Thyroid gland (tissue), 4 donors: ENCODE data around the gene RPL18A. TPM values are rescaled to one million over a fixed set of nuclear protein-coding genes. Genes with fewer than 3 reads are reported as not detected.

ENCODE experiments used
- DNase-seq, 2 donors: peaks; one replicate each; pipeline ENCODE4 v3.0.0-alpha.2; 2019
- H3K27ac ChIP-seq, 3 donors: fragments of 200-600 bp; sonication (generic); 1 replicate in 2 of 3; 2 replicates in 1 of 3; pipeline ENCODE4 v1.5.1; 2016 to 2019; ENCODE audit warnings: mild to moderate bottlenecking in 1 of 3, moderate library complexity in 1 of 3
- H3K27me3 ChIP-seq: fragments of 200-600 bp; sonication (generic); one replicate; pipeline ENCODE4 v1.5.1; 2019
- H3K36me3 ChIP-seq, 2 donors: fragments of 200-600 bp; sonication (generic); one replicate each; pipeline ENCODE4 v1.5.1; 2016 to 2019
- H3K4me1 ChIP-seq, 2 donors: fragments of 200-600 bp; sonication (generic); one replicate each; pipeline ENCODE4 v1.5.1; 2017 to 2019
- H3K4me3 ChIP-seq, 3 donors: fragments of 200-600 bp; sonication (generic); replicated peaks in 1 of 3; 1 replicate in 2 of 3; 2 replicates in 1 of 3; pipeline ENCODE4 v1.5.1; 2016; ENCODE audit warnings: mild to moderate bottlenecking in 1 of 3
- H3K9me3 ChIP-seq: fragments of 200-600 bp; sonication (generic); one replicate; pipeline ENCODE4 v1.5.1; 2017
- POLR2A ChIP-seq, 2 donors: fragments of 450-650 bp; IDR thresholded peaks; one replicate each; pipeline ENCODE4 v1.6.1; 2017; ENCODE audit warnings: antibody characterized with exemption in 2 of 2, mild to moderate bottlenecking in 2 of 2, moderate library complexity in 1 of 2
- WGBS, 2 donors: methylation state at CpG; one replicate each; pipeline ENCODE4 v1.1.5; 2017; 5-methylcytosine and 5-hydroxymethylcytosine counted together
- intact Hi-C: fragments of 100-400 bp; cut with DNase I; formaldehyde crosslinking; loops from one replicate; pipeline ENCODE4 v1.15.1; 2023
- total RNA-seq, 4 donors: library from RNA; depleted of rRNA; stranded (reverse); fragments of >200 nt; gene quantifications; one replicate each; pipeline ENCODE4 v1.2.3, GENCODE V29; 2016
- TF ChIP-seq, protein P1 (sequence below), 6 experiments: fragments of 200-600 bp in 3 of 6; fragments of 450-650 bp in 3 of 6; sonication (generic) in 3 of 6; IDR thresholded peaks; one replicate each; pipeline ENCODE4 v1.5.1; 2016 to 2019; ENCODE audit warnings: antibody characterized with exemption in 6 of 6, mild to moderate bottlenecking in 2 of 6, inconsistent platforms in 1 of 6, moderate library complexity in 1 of 6

RPL18A gene
- total RNA-seq, 4 donors from 2014 or later = 718 to 1,678 (median 1,197) TPM

GRCh38 chr19:17872251-17873001 lies 12.7 kb downstream of the RPL18A start:
- TF ChIP-seq POLR2A (IDR thresholded peaks at IDR 0.05) = no peak
- TF ChIP-seq, protein P1, sequence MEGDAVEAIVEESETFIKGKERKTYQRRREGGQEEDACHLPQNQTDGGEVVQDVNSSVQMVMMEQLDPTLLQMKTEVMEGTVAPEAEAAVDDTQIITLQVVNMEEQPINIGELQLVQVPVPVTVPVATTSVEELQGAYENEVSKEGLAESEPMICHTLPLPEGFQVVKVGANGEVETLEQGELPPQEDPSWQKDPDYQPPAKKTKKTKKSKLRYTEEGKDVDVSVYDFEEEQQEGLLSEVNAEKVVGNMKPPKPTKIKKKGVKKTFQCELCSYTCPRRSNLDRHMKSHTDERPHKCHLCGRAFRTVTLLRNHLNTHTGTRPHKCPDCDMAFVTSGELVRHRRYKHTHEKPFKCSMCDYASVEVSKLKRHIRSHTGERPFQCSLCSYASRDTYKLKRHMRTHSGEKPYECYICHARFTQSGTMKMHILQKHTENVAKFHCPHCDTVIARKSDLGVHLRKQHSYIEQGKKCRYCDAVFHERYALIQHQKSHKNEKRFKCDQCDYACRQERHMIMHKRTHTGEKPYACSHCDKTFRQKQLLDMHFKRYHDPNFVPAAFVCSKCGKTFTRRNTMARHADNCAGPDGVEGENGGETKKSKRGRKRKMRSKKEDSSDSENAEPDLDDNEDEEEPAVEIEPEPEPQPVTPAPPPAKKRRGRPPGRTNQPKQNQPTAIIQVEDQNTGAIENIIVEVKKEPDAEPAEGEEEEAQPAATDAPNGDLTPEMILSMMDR (IDR thresholded peaks at IDR 0.05) = no peak
- no peaks in the 10 kb centered on the region for H3K36me3 ChIP-seq
- intact Hi-C loops = no loop called here
- no peak for DNase-seq
- peak overlapping the region in 1 of 3 donors; percentile 24 for H3K27ac ChIP-seq
- H3K4me1 ChIP-seq = peaks cover 17 to 19% of the 10 kb centered on the region in 2 donors
- no peaks in the 10 kb centered on the region for H3K9me3 ChIP-seq
- 9 to 23% methylated on average over 16 to 20 of the region's 61 CpGs for WGBS, 2 donors
- peak overlapping the region in 1 of 3 donors; percentile 10 for H3K4me3 ChIP-seq
- peaks cover 4% of the 10 kb centered on the region for H3K27me3 ChIP-seq

DNA sequence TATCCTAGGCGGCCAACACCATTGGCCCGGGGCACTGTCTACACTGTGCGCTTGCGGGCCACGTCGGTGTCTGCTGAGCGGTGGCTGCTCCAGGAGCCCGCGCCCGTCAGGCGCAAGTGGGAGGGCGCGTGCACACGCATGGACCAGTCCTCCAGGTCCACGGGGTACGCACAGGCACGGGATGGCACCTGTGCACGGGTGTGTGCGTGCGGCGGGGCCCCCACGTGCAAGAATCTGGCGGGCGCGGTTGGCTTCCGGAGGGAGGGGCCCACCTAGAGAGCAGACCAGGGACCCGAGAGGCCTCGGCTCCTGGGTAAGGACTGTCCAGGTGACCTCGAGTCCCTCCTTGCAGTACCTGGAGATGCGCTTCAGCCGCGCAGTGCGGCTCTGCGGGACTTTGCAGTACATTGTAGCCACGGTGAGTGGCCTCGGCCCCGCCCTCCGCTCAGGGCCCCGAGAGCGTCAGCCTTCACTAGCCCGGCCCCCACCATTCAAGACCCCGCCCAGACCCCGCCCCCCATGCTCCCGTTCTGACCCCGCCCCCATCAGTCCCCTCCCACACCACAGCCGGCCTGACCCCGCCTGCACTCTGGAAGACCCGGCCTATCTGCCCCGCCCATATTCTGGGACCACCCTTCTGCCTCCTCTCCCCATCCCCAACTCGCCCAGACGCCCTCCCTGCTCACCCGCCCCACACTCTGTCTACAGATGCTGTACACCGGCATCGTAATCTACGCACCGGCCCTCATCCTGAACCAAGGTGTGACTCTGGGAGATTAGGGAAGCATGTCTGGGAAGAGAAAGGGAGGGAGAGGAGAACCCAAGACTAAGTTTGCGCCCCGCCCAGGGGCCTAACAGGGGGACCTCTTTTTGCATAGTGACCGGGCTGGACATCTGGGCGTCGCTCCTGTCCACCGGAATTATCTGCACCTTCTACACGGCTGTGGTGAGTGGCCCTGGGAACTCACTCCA lies 14.4 kb downstream of the RPL18A start:
- no peaks in the 10 kb centered on the region for H3K36me3 ChIP-seq
- intact Hi-C loops = no loop called here
- H3K27ac ChIP-seq = no peak overlapping the region
- no peak for TF ChIP-seq POLR2A (IDR thresholded peaks at IDR 0.05)
- TF ChIP-seq, protein P1 (IDR thresholded peaks at IDR 0.05) = no peak
- peak; percentile 41 to 52 for DNase-seq
- H3K4me1 ChIP-seq = peaks cover 15 to 17% of the 10 kb centered on the region in 2 donors
- H3K27me3 ChIP-seq = peaks cover 4% of the 10 kb centered on the region
- peak overlapping the region in 1 of 3 donors; percentile 17 for H3K4me3 ChIP-seq
- no peaks in the 10 kb centered on the region for H3K9me3 ChIP-seq
- 23 to 29% methylated on average over 18 to 29 of the region's 63 CpGs for WGBS, 2 donors

- 89% methylated on average over 9 of the region's 9 CpGs for WGBS, 2 donors
- H3K36me3 ChIP-seq = no peaks in the 10 kb centered on the region
- no peaks in the 10 kb centered on the region for H3K9me3 ChIP-seq
- intact Hi-C loops = no loop called here
- peaks cover 15 to 17% of the 10 kb centered on the region in 2 donors for H3K4me1 ChIP-seq
- no peak for DNase-seq
- TF ChIP-seq, protein P1 (IDR thresholded peaks at IDR 0.05) = no peak
- TF ChIP-seq POLR2A (IDR thresholded peaks at IDR 0.05) = no peak
- H3K4me3 ChIP-seq = no peak overlapping the region
- H3K27ac ChIP-seq = no peak overlapping the region
- H3K27me3 ChIP-seq = peaks cover 4% of the 10 kb centered on the region
Measured at GRCh38 chr19:17874758-17875135, 15.0 kb downstream of the RPL18A start.

DNA sequence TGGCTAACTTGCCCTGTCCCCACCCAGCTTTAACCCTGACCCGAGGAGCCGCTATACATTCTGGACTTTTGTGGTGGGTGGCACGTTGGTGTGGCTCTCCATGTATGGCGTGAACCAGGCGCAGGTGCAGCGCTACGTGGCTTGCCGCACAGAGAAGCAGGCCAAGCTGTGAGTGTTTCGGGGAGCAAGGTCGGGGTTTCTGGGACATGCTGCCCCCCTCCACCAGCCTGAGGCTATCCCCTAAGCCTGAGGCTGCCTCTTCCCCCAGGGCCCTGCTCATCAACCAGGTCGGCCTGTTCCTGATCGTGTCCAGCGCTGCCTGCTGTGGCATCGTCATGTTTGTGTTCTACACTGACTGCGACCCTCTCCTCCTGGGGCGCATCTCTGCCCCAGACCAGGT lies 18.0 kb downstream of the RPL18A start:
- TF ChIP-seq, protein P1 (IDR thresholded peaks at IDR 0.05) = no peak
- no peak for TF ChIP-seq POLR2A (IDR thresholded peaks at IDR 0.05)
- DNase-seq = no peak
- 85 to 92% methylated on average over 6 to 16 of the region's 16 CpGs for WGBS, 2 donors

More for the DNA sequence above, 18.0 kb downstream of the RPL18A start:
- Histone ChIP-seq H3K27me3 (peaks cover 1% of the 10 kb centered on the region), H3K27ac (no peak overlapping the region), H3K9me3 (no peaks in the 10 kb centered on the region), H3K4me1 (peaks cover 6 to 7% of the 10 kb centered on the region in 2 donors), H3K36me3 (no peaks in the 10 kb centered on the region), H3K4me3 (no peak overlapping the region)
- intact Hi-C loops = no loop called here
